ENCODE data around the gene DYNC1LI2.

- TF ChIP-seq POLR2A (IDR thresholded peaks at IDR 0.05) (no peak), EP300 (IDR thresholded peaks at IDR 0.05) (no peak)
Observed at GRCh38 chr16:66681676-66682075, 69.7 kb downstream of the DYNC1LI2 start.

All from upper lobe of left lung (tissue), 4 donors.